Activated T-cell treated with anti-CD3 and anti-CD28 coated beads for 1 hour (primary cell): ENCODE results near the gene SH3PXD2A.
"Not testable (repeated sequence)": the region's sequence is repeated elsewhere in the genome, so short reads cannot be mapped to it uniquely, and the experiment has no call there.

ENCODE experiments used
- DNase-seq: peaks from one replicate; pipeline ENCODE4 v3.0.0-alpha.2; 2020; ENCODE audit warnings: low read depth

SH3PXD2A gene

DNA sequence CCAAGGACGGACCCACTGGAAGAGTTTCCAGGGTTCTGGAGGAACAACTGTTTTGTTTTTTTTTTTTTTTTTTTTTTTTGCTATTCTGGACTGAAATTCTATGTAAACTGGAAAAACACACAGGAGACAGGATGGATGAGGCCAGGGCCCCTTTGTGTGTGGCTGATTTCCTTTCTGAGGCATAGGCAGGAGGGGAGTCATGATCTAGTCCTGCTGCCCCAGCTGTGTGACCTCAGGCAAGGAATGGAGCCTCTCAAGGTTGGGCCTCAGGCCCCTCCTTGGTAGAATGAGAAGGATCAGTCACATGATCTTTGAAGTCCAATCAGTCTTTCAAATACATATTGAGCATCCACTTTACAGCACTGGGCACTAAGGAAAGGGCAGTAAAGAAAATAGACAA, 87.6 kb downstream of the SH3PXD2A start:
- no peak for DNase-seq

DNA sequence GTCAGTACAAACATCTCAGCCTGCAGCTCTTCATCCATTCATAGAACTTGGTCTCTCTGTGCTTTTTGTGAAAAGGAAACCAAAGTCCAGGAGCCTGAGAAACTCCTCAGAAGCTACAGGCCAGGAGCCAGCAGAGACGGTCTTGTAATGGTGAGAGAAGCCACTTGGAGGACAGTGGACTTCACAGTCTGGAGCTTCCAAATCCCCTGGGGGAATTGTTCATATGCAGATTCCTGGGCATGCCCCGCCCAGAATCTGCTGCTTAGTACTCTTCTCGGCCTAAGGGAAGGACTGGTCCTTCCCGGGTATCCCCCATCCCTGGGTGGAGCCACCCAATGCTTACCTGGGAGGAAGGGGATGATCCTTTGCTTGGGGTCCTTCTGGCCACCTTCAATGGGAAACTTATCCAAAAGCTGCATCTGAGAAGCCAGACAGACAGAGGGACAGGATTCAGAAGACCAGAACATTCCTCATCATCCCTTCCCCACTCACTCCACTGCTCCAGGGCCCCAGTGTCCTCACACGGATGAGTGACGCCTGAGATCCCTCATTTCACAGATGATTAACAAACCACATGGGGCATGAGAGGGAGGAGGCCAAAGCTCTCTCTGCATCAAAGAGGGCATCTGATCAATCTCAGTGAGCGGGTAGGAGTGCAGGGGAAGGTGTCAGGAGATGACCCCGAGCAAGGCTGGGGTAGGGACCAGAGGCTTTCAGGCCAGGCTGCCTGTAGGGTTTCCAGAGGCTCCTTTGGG, 88.4 kb downstream of the SH3PXD2A start:
- no peak for DNase-seq

DNA sequence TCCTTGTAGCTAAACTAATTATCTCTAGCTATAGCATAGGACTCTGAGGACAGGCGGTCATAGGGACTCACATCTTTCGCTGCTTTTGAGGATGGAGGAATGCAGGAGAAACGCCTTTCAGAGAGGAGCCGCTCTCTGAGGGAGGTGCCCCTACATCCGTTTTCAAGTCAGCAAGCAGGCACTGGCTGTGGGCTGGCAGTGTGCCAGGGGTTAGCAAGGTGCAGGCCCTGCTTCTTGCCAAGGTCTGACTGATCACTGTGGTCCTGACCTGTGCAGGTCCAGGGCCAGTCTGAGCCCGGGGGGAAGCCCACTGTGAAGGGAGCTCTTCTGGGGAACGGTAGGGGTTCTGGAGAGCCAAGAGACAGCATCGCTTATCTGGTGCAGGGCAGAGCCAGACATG, 89.4 kb downstream of the SH3PXD2A start:
- DNase-seq, result peak; percentile 79

DNA sequence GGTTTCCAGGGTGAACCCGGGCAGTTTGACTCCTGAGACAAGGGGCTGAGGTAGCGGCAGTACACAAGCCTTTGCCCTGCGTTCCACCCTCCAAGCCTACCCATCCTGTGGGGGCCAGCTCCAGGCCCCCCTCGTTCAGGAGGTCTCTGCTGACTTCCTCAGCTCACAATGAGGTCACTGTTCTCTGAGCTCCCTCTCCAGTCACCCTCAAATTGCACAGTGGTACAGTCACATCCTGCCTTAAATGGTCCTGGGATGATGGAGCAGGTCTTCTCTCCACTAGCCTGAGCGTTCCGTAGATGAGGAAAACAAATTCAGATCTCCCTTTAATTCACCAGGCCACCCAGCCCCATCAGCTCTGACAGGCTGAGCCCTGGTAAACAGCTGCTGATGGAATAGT, 90.2 kb downstream of the SH3PXD2A start:
- DNase-seq, result no peak

GRCh38 chr10:103764296-103765088, 90.9 kb downstream of the SH3PXD2A start:
- DNase-seq, result no peak

DNA sequence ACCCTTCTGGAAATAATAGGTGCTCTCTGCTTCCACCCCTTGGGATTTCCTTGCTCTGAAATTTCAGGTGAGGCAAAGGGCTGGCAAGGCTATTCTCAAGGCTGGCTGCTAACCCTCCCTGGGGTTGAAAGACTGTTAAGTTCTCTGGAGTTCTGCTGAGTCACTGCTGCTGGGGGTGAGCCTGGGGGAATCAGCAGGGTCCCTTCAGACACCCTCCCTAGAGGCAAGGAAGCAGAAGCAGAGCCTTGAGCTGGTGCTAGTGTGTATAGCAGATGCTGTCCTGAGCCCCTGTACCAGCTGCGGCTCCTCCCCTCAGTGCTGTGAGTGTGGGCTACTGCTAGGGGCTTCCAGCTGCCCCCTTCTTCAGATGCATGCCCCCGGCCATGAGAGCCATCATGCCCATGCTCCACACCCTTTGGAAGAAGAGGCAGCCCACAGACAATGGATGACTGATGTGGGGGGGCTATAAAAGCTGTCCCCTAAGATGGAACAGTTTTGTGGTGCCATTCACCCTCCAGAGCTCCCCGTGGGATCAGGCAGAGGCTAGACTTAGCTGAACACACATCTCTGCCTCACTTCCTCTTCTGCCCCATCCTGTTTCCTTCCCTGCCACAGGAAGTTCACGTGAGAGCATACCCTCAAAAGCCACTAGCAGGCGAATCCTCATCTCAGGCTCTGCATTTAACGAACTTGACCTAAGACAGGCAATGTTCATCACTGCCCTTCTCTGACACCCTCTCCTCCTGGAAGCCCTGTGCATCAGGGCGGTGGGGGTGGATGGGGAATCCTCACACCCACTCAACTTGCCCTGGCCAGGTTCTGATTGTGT, 91.8 kb downstream of the SH3PXD2A start:
- no peak for DNase-seq

DNA sequence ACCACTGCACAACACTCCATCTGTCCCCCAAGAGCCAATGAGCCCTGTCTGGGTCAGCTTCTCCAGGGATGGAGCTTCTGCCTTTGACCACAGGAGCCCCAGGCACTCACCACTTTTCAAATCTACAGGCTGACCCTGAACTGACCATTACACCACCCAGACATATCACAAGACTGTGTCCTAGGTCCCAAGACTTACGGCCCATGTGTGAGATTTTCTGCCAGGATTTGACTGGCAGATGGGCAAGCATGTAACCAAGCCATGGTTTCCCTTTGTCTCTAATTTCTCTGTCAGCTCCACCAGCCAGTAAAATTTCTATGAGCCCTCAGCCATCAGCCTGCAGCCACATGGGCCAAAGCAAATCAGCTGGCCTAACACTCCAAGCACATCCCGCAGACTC, 92.5 kb downstream of the SH3PXD2A start:
- no peak for DNase-seq

- DNase-seq, result no peak
These were observed 93.2 kb downstream of the SH3PXD2A start for GRCh38 chr10:103762162-103762561.

GRCh38 chr10:103761075-103761920, 94.1 kb downstream of the SH3PXD2A start:
- DNase-seq, result no peak

DNA sequence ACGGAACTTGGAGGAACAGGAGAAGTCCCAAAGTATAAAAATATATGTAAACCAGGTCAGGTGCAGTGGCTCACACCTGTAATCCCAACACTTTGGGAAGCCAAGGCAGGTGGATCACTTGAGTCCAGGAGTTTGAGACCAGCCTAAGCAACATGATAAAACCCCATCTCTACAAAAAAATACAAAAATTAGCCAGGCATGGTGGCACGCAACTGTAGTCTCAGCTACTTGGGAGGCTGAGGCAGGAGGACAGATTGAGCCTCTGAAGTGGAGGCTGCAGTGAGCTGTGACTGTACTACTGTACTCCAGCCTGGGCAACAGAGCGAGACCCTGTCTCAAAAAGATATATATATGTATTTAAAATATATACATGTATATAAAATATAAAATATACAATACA, 95.1 kb downstream of the SH3PXD2A start:
- not testable (repeated sequence) for DNase-seq

GRCh38 chr10:103759100-103759781, 96.1 kb downstream of the SH3PXD2A start:
- no peak for DNase-seq

GRCh38 chr10:103758294-103758681, 97.1 kb downstream of the SH3PXD2A start:
- no peak for DNase-seq

GRCh38 chr10:103757531-103758293, 97.7 kb downstream of the SH3PXD2A start:
- peak; percentile 36 for DNase-seq

- no peak for DNase-seq
These were observed 99.0 kb downstream of the SH3PXD2A start for GRCh38 chr10:103756277-103756869.

DNA sequence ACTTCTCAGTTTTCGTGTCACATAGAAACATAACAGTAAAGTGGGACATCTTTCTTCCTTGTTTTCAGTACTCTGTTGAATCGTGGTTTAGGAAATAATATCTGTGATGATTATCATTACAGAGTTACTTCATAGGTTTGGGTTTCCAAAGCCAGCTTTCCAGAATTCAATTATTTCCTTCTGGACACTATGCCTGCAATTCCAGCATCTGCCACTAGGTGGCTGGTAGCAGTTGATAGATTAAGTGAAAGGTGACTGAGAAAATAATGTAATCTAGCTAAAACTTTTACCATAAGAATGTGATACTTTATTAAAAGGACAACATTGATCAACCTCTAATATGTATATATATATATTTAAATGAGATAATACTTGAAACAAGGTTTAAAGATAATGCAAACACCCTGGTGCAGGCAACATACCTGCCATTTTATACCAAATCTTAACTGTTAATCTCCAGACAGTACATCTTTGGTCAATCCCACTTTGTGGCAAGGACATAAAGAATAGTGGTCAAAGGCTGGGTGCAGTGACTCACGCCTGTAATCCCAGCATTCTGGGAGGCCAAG, 102.6 kb downstream of the SH3PXD2A start:
- DNase-seq, result no peak

DNA sequence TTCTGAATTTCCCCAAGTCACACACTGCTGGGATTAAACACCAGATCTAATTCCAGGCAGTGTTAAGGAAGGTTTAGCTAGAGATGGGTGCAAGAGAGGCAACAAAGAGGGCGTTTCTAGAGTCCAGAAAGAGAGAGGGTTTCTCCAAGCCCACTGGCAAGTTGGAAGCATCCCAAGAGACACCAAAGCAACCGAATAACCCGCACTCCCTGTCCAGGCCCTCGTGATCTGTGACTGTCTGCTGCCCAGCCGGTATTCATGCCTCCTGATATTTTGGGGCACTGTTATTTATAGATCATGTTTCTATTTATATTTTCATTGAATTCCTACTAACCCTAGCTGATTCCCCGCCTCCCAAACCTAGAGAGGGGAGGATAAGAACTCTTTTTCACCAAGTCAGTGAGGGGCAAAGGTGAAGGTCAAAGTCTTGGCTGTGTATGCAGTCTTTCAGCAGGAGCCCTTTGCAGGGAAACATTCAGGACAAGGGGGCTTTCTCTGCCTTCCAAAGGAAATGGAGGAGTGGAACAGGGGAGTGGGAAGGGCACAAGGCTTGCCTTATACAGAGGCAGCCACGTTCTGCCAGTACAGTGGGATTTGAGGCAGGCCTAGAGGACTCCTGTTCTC, 103.6 kb downstream of the SH3PXD2A start:
- DNase-seq, result no peak

DNA sequence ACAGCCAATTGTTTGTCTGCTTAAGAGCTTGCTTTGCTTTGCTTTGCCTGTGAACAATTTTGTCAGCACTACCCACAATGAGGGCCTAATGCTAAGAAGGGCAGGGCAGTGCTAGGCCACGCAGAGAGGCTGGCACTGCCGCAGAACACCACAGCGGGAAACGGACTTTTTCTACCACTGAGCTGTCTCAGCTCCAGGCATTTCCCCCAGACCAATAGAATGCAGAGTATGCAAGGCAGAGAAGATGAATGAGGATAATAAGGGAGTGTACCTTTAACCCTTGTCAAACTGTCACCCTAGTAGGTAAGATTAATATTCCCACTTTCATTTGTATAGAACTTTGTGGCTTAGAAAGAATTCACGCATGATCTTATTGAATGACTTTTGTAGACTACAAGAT, 104.5 kb downstream of the SH3PXD2A start:
- DNase-seq, result no peak

DNA sequence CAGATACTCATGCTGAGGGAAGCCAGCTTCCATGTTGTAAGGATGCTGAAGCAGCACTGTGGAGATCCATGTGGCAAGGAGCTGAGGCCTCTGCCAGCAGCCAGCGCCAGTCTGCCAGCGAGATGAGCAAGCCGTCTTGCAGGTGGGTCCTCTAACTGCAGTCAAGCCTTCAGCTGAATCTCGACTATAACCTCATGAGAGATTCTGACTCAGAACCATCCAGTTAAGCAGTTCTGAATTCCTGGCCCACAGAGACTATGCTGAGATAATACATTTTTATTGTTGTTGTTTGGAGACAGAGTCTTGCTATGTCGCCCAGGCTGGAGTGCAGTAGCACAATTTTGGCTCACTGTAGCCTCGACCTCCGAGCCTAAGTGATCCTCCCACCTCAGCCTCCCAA, 105.6 kb downstream of the SH3PXD2A start:
- no peak for DNase-seq

DNA sequence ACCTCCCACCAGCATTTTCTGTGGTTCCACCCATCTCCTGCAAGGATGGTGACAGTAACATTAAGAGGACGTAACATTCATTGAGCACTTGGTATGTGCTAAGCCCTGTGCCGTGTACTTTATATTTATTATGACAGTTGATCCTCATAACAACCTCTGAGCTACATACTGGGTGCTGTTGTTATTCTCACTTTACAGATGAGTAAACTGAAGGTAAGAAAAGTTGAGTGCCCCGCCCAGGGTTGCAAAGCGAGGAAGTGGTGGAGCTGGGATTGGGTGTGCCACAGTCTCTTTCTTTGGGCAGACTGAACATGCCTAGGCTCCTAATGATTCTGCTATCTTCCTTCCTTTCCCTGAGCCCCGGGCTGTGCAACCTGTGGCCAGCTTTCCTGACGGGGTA, 107.4 kb downstream of the SH3PXD2A start:
- DNase-seq, result no peak
